Prostate gland (tissue), 2 donors: ENCODE data around the gene IMPACT.

Source experiments
- POLR2AphosphoS5 ChIP-seq: sonication (generic); formaldehyde crosslinking; IDR thresholded peaks from one replicate; pipeline ENCODE4 v1.6.1; 2017; ENCODE audit warnings: antibody characterized with exemption
- TF ChIP-seq, protein P1 (sequence below), 4 experiments: fragments of 200-600 bp in 2 of 4; fragments of 450-650 bp in 2 of 4; sonication (generic) in 2 of 4; IDR thresholded peaks; 1 replicate in 3 of 4; 2 replicates in 1 of 4; pipeline ENCODE4 v1.5.1; 2016 to 2019; ENCODE audit warnings: antibody characterized with exemption in 4 of 4, mild to moderate bottlenecking in 2 of 4, moderate library complexity in 2 of 4

DNA sequence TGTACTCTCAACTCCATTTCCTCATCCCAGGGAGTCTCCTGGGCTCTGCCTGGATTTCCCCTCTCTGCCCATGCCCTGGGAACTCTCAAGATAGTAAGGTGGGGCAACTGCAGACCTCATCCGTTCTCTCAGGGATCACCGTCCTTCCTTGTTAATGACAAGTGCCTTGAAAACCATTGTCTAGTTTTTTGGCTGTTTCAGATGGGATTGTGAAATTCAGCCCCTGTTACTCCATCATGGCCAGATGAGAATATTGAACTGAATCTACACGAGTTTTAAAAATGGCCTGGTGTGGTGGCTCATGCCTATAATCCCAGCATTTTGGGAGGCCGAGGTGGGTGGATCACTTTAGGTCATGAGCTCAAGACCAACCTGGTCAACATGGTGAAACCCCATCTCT is 33.3 kb downstream of the IMPACT start:
- no peak for TF ChIP-seq POLR2AphosphoS5
- TF ChIP-seq, protein P1, sequence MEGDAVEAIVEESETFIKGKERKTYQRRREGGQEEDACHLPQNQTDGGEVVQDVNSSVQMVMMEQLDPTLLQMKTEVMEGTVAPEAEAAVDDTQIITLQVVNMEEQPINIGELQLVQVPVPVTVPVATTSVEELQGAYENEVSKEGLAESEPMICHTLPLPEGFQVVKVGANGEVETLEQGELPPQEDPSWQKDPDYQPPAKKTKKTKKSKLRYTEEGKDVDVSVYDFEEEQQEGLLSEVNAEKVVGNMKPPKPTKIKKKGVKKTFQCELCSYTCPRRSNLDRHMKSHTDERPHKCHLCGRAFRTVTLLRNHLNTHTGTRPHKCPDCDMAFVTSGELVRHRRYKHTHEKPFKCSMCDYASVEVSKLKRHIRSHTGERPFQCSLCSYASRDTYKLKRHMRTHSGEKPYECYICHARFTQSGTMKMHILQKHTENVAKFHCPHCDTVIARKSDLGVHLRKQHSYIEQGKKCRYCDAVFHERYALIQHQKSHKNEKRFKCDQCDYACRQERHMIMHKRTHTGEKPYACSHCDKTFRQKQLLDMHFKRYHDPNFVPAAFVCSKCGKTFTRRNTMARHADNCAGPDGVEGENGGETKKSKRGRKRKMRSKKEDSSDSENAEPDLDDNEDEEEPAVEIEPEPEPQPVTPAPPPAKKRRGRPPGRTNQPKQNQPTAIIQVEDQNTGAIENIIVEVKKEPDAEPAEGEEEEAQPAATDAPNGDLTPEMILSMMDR (IDR thresholded peaks at IDR 0.05), result no peak
